HUDEP-2 (cell line): ENCODE data around the gene MORF4L2.
"Not testable (repeated sequence)": the region's sequence is repeated elsewhere in the genome, so short reads cannot be mapped to it uniquely, and the experiment has no call there.

Experiments used
- DNase-seq, 76 experiments: peaks; one replicate each; lab custom pipeline; 2025; ENCODE audit not compliant: unreplicated experiment in 76 of 76; lab: John Stamatoyannopoulos, UW

Gene MORF4L2

DNA sequence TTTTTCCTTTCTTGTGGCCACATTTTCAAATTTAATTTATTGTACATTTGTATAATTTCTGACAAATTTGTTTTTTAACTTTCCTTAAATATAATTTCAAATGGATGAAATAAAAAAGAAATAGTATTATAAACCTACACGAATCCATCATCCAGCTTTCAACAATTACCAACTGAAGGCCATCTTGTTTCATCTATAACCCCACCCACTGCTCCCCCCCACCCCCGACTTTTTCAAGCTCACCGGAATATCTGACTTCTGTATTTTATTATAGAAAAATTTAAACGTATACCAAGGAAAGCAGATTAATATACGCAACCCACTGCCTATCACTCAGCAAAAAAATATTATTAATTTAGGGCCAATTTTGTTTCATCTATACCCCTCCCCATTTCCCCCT, 1.1 kb downstream of the MORF4L2 start:
- peak in 5 of 76 experiments; percentile 0 to 8 (median 1) for DNase-seq

- no peak for DNase-seq
Measured at GRCh38 chrX:103681443-103681842, 5.1 kb downstream of the MORF4L2 start.

DNA sequence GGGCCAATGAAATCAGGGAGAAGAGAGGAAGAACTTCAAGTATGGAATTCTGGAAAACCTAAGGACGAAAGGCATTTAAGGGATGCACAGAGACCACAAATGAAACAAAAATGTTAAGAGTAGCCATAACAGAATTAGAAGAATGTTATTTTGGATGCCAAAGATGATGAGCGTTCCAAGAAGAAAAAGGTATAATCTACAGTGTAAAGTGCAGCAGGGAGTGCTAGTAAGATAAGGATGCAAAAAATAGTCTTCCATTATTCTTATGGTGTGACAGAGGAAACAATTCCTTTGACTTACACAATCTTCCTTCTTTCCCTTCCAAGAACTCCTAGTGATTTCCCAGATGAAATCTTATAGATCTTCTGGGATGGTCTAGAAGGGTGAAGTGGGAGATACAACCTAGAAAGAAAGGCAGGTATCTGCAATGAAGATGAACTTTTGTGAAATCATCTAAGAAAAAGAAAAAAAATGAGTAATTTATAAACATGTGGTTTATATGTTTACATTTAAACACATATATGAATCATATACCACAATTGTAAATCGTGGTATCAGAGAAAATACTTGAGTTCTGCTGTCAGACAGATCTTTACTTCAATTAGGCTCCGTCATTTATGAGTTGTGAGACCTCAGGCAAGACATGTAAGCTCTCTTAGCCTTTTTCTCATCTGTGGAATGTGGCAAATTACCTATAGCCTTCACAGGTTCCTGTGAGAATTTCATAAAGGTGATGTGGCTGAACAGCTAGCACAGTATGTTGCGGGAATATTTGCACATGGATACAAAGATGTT, 8.1 kb downstream of the MORF4L2 start:
- DNase-seq = no peak

DNA sequence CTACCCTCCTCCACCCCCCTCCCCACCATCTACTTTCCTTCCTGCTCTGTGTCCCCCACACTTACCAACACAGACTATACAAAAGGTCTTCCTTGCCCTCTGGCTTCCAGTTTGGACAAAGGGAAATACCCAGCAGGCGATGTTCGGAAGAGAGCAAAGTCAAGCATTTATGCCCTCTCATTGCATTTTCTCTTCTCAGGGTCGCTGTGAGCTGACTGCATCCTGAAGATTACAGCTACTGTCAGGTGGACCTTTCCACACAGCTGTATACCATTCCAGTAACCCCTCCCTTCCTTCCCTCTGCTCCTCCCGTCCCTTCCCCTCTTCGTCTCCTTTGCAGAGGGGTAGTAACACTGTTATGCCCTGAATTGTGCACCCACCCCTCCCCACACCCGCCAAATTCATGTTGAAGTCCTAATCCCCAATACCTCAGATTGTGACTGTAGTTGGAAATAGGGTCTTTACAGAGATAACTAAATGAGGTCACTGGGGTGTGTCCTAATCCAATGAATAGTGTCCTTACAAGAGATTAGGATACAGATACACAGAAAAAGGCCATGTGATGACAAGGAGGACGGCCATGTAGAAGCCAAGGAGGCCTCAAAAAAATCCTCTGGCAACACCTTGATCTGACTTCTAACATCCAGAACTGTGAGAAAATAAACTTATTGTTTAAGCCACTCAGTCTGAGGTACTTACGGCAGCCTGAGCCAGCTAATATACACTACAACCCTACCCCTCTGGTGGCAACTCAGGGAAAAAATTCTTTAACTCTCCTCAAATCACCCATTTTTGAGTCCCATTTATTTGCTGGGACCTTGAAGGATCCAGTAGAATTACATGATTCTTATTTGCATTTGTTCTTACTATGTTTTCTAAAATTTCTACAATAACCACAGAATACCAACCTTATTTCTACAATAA, 11.7 kb downstream of the MORF4L2 start:
- no peak for DNase-seq

GRCh38 chrX:103669745-103670144, 16.8 kb downstream of the MORF4L2 start:
- DNase-seq = peak in 1 of 76 experiments; percentile 2

GRCh38 chrX:103666202-103667107, 20.0 kb downstream of the MORF4L2 start:
- DNase-seq = no peak

GRCh38 chrX:103663981-103664762, 22.3 kb downstream of the MORF4L2 start:
- no peak for DNase-seq

DNA sequence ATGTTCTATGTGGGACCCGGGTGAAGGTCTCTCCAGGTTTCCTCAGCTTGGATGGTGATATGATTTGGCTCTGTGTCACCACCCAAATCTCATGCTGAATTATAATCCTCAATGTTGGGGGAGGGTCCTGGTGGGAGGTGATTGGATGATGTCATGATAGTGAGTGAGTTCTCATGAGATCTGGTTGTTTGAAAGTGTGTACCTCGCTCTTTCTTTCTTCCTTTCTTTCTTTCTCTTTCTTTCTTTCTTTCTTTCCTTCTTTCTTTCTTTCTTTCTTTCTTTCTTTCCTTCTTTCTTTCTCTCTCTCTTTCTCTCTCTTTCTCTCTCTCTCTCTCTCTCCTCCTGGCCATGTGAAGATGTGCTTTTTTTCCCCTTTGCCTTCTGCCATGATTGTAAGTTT, 27.0 kb downstream of the MORF4L2 start:
- not testable (repeated sequence) for DNase-seq

- no peak for DNase-seq
Measured at GRCh38 chrX:103658681-103659433, 27.6 kb downstream of the MORF4L2 start.

DNA sequence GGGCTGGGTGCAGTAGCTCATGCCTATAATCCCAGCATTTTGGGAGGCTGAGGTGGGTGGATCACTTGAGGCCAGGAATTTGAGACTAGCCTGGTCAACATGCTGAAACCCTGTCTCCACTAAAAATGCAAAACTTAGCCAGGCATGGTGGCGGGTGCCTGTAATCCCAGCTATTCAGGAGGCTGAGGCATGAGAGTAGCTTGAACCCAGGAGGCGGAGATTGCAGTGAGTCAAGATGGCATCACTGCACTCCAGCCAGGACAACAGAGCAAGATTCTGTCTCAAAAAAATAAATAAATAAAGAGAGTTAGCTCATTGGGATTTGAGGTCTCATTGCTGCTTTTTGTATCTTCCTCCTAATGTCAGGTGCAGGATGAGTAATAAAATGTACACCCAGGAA, 29.4 kb downstream of the MORF4L2 start:
- DNase-seq = not testable (repeated sequence)

GRCh38 chrX:103656617-103657016, 29.9 kb downstream of the MORF4L2 start:
- peak in 1 of 76 experiments; percentile 0 for DNase-seq

GRCh38 chrX:103655230-103656000, 31.1 kb downstream of the MORF4L2 start:
- DNase-seq = not testable (repeated sequence)

DNA sequence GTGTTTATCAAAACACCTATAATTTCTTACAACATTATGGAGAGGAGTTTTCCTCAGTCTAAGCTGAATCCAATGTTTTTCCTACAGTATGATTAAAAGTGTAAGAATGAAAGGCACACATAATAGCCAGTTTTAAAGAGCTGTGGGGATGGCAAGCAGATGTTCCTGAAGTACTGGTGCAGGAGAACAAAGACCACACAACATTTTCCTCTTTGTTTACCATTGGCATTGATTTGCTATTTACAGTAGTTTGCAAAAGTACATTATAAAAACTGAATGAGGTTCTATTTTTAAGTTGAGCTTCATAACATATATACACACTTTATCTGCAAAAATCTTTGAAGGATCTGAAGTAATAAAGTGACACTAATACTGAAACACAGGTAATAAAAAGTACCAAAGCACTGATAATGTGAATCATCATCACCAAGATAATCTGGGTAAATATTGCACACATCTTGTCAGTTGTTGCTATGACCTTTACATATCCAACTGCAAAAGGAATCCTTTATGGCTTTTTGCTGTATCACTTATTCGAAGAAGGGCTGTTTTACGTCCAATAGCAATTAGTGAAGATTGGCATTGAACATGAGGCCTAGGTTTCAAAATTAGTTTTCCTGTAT, 35.2 kb downstream of the MORF4L2 start:
- DNase-seq = no peak

DNA sequence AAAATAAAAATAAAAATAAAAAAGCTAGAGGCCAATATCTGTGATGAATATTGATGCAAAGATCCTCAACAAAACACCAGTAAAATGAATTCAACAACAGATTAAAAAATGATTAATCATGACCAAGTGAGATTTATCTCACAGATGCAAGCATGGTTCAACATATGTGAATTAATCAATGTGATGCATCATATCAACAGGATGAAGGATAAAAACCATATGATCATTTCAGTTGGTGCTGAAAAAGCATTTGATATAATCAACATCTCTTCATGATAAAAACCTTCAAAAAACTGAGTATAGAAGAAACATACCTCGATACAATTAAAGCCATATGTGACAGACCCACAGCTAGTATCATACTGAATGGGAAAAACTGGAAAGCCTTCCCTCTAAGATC, 38.9 kb downstream of the MORF4L2 start:
- DNase-seq = no peak

DNA sequence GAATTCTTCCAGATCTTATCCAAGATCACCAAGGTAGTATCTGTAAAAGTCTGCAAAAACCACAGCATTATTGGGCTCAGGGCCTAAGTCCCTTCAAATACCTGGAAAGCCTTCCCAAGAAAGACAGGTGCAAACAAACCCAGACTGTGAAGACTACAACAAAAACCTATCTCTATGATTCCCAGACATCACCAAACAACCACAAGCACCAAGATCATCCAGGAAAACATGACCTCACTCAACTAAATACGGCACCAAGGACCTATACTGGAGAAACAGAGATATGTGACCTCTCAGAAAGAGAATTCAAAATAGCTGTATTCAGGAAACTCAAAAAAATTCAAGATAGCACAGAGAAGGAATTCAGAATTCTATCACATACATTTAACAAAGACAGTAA, 42.4 kb downstream of the MORF4L2 start:
- DNase-seq = no peak

- no peak for DNase-seq
Measured at GRCh38 chrX:103640401-103641155, 45.9 kb downstream of the MORF4L2 start.
